GM18867 (cell line): ENCODE measurements around the gene PTK7.
"Not testable (repeated sequence)": the region's sequence is repeated elsewhere in the genome, so short reads cannot be mapped to it uniquely, and the experiment has no call there.

Experiments
- ATAC-seq: cut with Tn5 transposase; IDR thresholded peaks from one replicate; pipeline ENCODE4 v1.9.1; 2021; ENCODE audit warnings: mild to moderate bottlenecking, moderate library complexity; ENCODE audit not compliant: unreplicated experiment

The PTK7 gene

GRCh38 chr6:43113431-43114260, 37.5 kb downstream of the PTK7 start:
- ATAC-seq = no peak

GRCh38 chr6:43115365-43115764, 39.3 kb downstream of the PTK7 start:
- ATAC-seq = no peak

GRCh38 chr6:43117466-43117865, 41.4 kb downstream of the PTK7 start:
- ATAC-seq = not testable (repeated sequence)

- ATAC-seq = no peak
Measured at GRCh38 chr6:43119482-43119881, 43.4 kb downstream of the PTK7 start.

GRCh38 chr6:43120101-43120763, 44.1 kb downstream of the PTK7 start:
- no peak for ATAC-seq

- ATAC-seq = no peak
Measured at GRCh38 chr6:43120944-43121913, 45.1 kb downstream of the PTK7 start.

- no peak for ATAC-seq
Measured at GRCh38 chr6:43122146-43122545, 46.0 kb downstream of the PTK7 start.

GRCh38 chr6:43123461-43124314, 47.6 kb downstream of the PTK7 start:
- no peak for ATAC-seq

GRCh38 chr6:43124481-43124880, 48.4 kb downstream of the PTK7 start:
- ATAC-seq = no peak

- ATAC-seq = no peak
Measured at GRCh38 chr6:43125119-43125518, 49.0 kb downstream of the PTK7 start.

- ATAC-seq = no peak
Measured at GRCh38 chr6:43125555-43125954, 49.4 kb downstream of the PTK7 start.

GRCh38 chr6:43127180-43127579, 51.1 kb downstream of the PTK7 start:
- no peak for ATAC-seq

- ATAC-seq = no peak
Measured at GRCh38 chr6:43127877-43128276, 51.8 kb downstream of the PTK7 start.

- no peak for ATAC-seq
Measured at GRCh38 chr6:43128926-43129325, 52.8 kb downstream of the PTK7 start.

GRCh38 chr6:43129434-43130194, 53.5 kb downstream of the PTK7 start:
- no peak for ATAC-seq

GRCh38 chr6:43130429-43130828, 54.3 kb downstream of the PTK7 start:
- no peak for ATAC-seq

- ATAC-seq = not testable (repeated sequence)
Measured at GRCh38 chr6:43131379-43131778, 55.3 kb downstream of the PTK7 start.

- no peak for ATAC-seq
Measured at GRCh38 chr6:43138267-43138666, 62.2 kb downstream of the PTK7 start.

GRCh38 chr6:43139973-43140372, 63.9 kb downstream of the PTK7 start:
- ATAC-seq = not testable (repeated sequence)

- ATAC-seq = no peak
Measured at GRCh38 chr6:43141644-43142043, 65.5 kb downstream of the PTK7 start.
